Neural cell (in vitro differentiated cells): Measurements from ENCODE around the gene PTPRN2. TPM values are rescaled to one million over a fixed set of nuclear protein-coding genes. Genes with fewer than 3 reads are reported as not detected.

ENCODE experiments used
- H2AFZ ChIP-seq: fragments of 200-600, 300-800 bp; sonication (generic), shearing (Covaris generic); 2 replicates; pipeline ENCODE4 v1.6.0; 2014; ENCODE audit warnings: low read depth, mild to moderate bottlenecking, antibody characterized with exemption, low read length, moderate library complexity
- H3F3A ChIP-seq: fragments of 200-600 bp; shearing (Covaris generic); 2 replicates; pipeline ENCODE4 v1.6.1; 2016; ENCODE audit warnings: mild to moderate bottlenecking, moderate library complexity, mixed read lengths, antibody characterized with exemption, low read length; ENCODE audit not compliant: insufficient read depth, poor library complexity, severe bottlenecking
- H3K27ac ChIP-seq: fragments of 200-600, 300-800 bp; sonication (generic), shearing (Covaris generic); 2 replicates; pipeline ENCODE4 v1.5.1; 2014; ENCODE audit warnings: mild to moderate bottlenecking, low read length, moderate library complexity
- H3K27me3 ChIP-seq: fragments of 300-800, 200-600 bp; sonication (generic), shearing (Covaris generic); 2 replicates; pipeline ENCODE4 v1.6.0; 2014; ENCODE audit warnings: mild to moderate bottlenecking, low read depth, low read length, moderate library complexity; ENCODE audit not compliant: insufficient read depth
- H3K36me3 ChIP-seq: fragments of 300-800, 200-600 bp; sonication (generic), shearing (Covaris generic); 2 replicates; pipeline ENCODE4 v1.5.1; 2014; ENCODE audit warnings: mild to moderate bottlenecking, antibody characterized with exemption, low read length, moderate library complexity; ENCODE audit not compliant: insufficient read depth
- H3K4me2 ChIP-seq: fragments of 300-800, 200-600 bp; sonication (generic), shearing (Covaris generic); 2 replicates; pipeline ENCODE4 v1.6.0; 2014; ENCODE audit warnings: mild to moderate bottlenecking, low read length
- H3K4me3 ChIP-seq: fragments of 300-800, 200-600 bp; sonication (generic), shearing (Covaris generic); 2 replicates; pipeline ENCODE4 v1.5.1; 2014; ENCODE audit warnings: mild to moderate bottlenecking, low read length, moderate library complexity
- H3K79me2 ChIP-seq: fragments of 200-600 bp; shearing (Covaris generic); replicated peaks from 2 replicates; pipeline ENCODE4 v1.6.0; 2014; ENCODE audit warnings: mild to moderate bottlenecking, low read length, moderate library complexity; ENCODE audit not compliant: insufficient read depth
- H3K9ac ChIP-seq: fragments of 300-800, 200-600 bp; sonication (generic), shearing (Covaris generic); 2 replicates; pipeline ENCODE4 v1.6.1; 2016; ENCODE audit warnings: mild to moderate bottlenecking, low read length, mixed read lengths
- H3K9me2 ChIP-seq: fragments of 200-600 bp; shearing (Covaris generic); 2 replicates; pipeline ENCODE4 v1.6.1; 2016; ENCODE audit warnings: mild to moderate bottlenecking, low read length, mixed read lengths; ENCODE audit not compliant: insufficient read depth
- H3K9me3 ChIP-seq: fragments of 200-600, 300-800 bp; sonication (generic), shearing (Covaris generic); 2 replicates; pipeline ENCODE4 v1.6.1; 2016; ENCODE audit warnings: mild to moderate bottlenecking, mixed run types, low read length, moderate library complexity, mixed read lengths
- H4K20me1 ChIP-seq: fragments of 200-600 bp; shearing (Covaris generic); 2 replicates; pipeline ENCODE4 v1.6.1; 2016; ENCODE audit warnings: mild to moderate bottlenecking, mixed run types; ENCODE audit not compliant: insufficient read depth
- CTCF ChIP-seq: fragments of 450-650 bp; IDR thresholded peaks from 2 replicates; pipeline ENCODE4 v1.5.1; 2014; ENCODE audit warnings: antibody characterized with exemption, mild to moderate bottlenecking, moderate library complexity; ENCODE audit not compliant: poor library complexity, severe bottlenecking
- EP300 ChIP-seq: fragments of 450-650 bp; conservative IDR thresholded peaks from 2 replicates; pipeline ENCODE4 v1.6.1; 2014; ENCODE audit warnings: antibody characterized with exemption, mild to moderate bottlenecking, moderate library complexity; ENCODE audit not compliant: poor library complexity, severe bottlenecking
- EZH2 ChIP-seq: fragments of 200-600, 300-800 bp; shearing (Covaris generic), sonication (generic); IDR thresholded peaks from 2 replicates; pipeline ENCODE4 v1.6.1; 2014; ENCODE audit warnings: antibody characterized with exemption, low read length, borderline replicate concordance, mild to moderate bottlenecking; ENCODE audit not compliant: insufficient read depth, poor library complexity, severe bottlenecking
- MXI1 ChIP-seq: fragments of 450-650 bp; conservative IDR thresholded peaks from 2 replicates; pipeline ENCODE4 v1.6.1; 2014; ENCODE audit warnings: antibody characterized with exemption, mild to moderate bottlenecking; ENCODE audit not compliant: poor library complexity, severe bottlenecking
- POLR2AphosphoS5 ChIP-seq: IDR thresholded peaks from 2 replicates; pipeline ENCODE4 v1.6.1; 2012
- RAD21 ChIP-seq: fragments of 450-650 bp; conservative IDR thresholded peaks from 2 replicates; pipeline ENCODE4 v1.6.1; 2014; ENCODE audit warnings: antibody characterized with exemption, mild to moderate bottlenecking, moderate library complexity
- REST ChIP-seq: IDR thresholded peaks from 2 replicates; pipeline ENCODE4 v1.6.1; 2012; ENCODE audit warnings: borderline replicate concordance
- SMC3 ChIP-seq: fragments of 450-650 bp; conservative IDR thresholded peaks from 2 replicates; pipeline ENCODE4 v1.6.1; 2014; ENCODE audit warnings: antibody characterized with exemption, mild to moderate bottlenecking, moderate library complexity; ENCODE audit not compliant: poor library complexity
- TAF1 ChIP-seq: IDR thresholded peaks from 2 replicates; pipeline ENCODE4 v1.6.1; 2012; ENCODE audit warnings: low read depth
- polyA plus RNA-seq: library from polyadenylated mRNA; depleted of rRNA; stranded (reverse); fragments of >200 nt; gene quantifications from 2 replicates; pipeline ENCODE4 v1.2.3, GENCODE V29; 2014

The PTPRN2 gene
- polyA plus RNA-seq, 1 donor from 2014 or later, result 31.0 TPM

- no peaks in the 10 kb centered on the region for H3K36me3 ChIP-seq
- no peaks in the 10 kb centered on the region for H3K9me3 ChIP-seq
- no peak overlapping the region for H3K4me2 ChIP-seq
- no peak overlapping the region for H2AFZ ChIP-seq
- H3K79me2 ChIP-seq, result no peaks in the 10 kb centered on the region
- no peaks in the 10 kb centered on the region for H4K20me1 ChIP-seq
- no peak overlapping the region for H3K9ac ChIP-seq
- H3K9me2 ChIP-seq, result no peaks in the 10 kb centered on the region
- no peak overlapping the region for H3K27ac ChIP-seq
- H3K4me3 ChIP-seq, result no peak overlapping the region
- TF ChIP-seq SMC3 (no peak), RAD21 (no peak), TAF1 (no peak), MXI1 (no peak)
- no peaks in the 10 kb centered on the region for H3F3A ChIP-seq
- H3K27me3 ChIP-seq, result no peaks in the 10 kb centered on the region
Measured at GRCh38 chr7:158422196-158422886, 165.3 kb downstream of the PTPRN2 start.

- no peak overlapping the region for H3K9ac ChIP-seq
- no peaks in the 10 kb centered on the region for H3K9me3 ChIP-seq
- H3K27ac ChIP-seq, result no peak overlapping the region
- H3K4me2 ChIP-seq, result no peak overlapping the region
- H3K27me3 ChIP-seq, result no peaks in the 10 kb centered on the region
- H3K4me3 ChIP-seq, result no peak overlapping the region
- H3F3A ChIP-seq, result no peaks in the 10 kb centered on the region
- H4K20me1 ChIP-seq, result no peaks in the 10 kb centered on the region
- H2AFZ ChIP-seq, result no peak overlapping the region
- H3K36me3 ChIP-seq, result no peaks in the 10 kb centered on the region
- H3K79me2 ChIP-seq, result no peaks in the 10 kb centered on the region
- TF ChIP-seq POLR2AphosphoS5, result no peak
- TF ChIP-seq SMC3, result no peak
- no peak for TF ChIP-seq CTCF
- no peak for TF ChIP-seq EP300
- TF ChIP-seq REST, result no peak
- no peak for TF ChIP-seq EZH2
- no peak for TF ChIP-seq MXI1
- no peak for TF ChIP-seq RAD21
- no peak for TF ChIP-seq TAF1
- no peaks in the 10 kb centered on the region for H3K9me2 ChIP-seq
Measured at GRCh38 chr7:158421361-158421760, 166.3 kb downstream of the PTPRN2 start.
